Stimulated activated CD4-positive, alpha-beta T cell treated with anti-CD3 and anti-CD28 coated beads, Interleukin-4, amount 100 ng/mL, for 24 hours (primary cell): ENCODE measurements around the gene GABRD.

Source experiments
- DNase-seq: peaks from one replicate; pipeline ENCODE4 v3.0.0-alpha.2; 2020

Gene GABRD

DNA sequence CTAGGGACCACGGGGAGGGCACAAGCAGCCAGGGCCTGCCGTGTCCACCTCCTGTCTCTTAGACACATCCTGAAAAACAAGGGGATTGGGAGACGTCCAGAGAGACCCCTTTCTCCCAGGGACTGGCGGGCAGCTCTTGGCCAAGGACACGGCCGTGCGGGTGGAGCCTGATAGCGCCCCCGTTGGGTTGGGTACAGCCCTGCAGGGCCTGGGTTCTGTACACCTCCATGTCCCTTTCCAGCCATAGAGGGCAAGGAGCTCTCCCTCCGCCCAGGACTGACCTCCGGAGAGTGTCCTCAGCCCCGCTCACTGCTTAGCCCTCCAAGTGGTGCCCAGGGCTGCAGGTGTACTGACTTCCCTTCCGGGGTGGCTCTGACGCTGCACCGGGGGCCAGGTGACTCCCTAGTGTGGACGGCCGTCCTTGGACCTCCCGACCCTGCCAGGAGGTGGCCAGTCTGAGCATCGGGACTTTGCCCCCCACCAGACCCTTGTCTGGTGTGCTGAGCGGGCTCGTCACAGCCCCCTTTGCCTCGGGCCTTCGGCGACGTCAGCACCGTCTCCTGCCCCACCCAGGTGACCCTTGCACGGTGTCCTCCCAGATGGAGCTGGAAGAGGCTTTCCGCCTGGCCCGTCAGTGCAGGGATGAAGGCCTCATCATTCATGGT lies 36.9 kb downstream of the GABRD start:
- no peak for DNase-seq

DNA sequence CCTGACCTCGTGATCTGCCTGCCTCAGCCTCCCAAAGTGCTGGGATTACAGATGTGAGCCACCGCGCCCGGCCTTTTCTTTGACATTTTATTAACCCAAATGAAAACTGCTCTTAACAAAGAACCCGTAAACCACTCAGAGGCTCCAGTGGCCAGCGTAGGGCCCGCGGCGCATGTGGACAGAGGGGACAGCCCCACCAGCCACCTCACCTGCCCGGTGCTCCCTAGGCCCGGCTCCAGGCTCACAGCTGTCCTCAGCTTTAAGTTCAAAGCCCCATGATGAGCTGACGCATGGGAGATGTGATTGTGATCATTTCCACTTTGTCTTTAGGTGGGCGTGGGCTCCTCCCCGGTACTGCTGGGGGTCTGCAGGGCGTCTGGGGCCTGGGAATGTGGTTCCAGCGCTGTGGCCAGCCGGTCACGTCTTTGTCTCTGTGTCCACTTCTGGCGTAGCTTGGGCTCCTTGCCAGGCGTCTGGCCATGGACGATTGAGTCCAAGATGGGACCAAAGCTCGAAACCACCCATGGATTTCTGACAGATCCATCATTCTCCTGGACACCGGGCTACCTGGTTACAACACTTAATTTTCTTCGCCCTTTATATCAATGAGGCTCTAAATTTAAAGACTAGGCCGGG lies 37.9 kb downstream of the GABRD start:
- DNase-seq = no peak

DNA sequence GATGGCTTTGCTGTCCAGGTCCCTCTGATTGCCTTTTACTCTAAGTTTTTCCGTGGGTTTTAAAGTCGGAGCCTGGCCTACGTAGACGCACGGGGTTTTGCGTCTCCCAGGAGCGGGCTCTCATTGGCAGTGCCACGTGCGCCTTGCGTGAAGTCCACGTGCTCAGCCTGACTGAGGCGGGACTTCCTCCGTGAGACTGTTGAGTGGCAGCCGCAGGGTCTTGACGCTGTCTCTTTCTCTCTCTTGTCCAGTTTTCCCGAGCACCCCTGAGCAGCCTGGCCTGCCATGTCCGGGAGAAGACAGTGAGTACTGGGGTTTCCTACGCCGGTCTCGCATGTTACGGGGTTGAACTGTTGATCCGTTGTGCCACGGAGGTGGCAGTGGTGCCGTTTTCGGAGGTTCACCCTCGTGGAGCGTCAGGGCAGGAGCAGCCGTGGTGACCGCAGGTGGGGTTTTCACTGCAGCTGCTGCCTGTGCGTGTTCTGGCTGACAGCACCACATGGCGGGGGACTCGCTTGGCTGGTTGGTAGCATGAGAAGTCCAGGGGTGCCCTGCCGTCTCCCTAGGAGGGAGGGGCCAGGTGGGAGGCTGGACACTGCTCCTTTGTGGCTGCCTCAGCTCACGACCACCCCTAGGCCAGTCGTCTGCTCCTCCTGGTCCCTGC lies 40.3 kb downstream of the GABRD start:
- DNase-seq = no peak

DNA sequence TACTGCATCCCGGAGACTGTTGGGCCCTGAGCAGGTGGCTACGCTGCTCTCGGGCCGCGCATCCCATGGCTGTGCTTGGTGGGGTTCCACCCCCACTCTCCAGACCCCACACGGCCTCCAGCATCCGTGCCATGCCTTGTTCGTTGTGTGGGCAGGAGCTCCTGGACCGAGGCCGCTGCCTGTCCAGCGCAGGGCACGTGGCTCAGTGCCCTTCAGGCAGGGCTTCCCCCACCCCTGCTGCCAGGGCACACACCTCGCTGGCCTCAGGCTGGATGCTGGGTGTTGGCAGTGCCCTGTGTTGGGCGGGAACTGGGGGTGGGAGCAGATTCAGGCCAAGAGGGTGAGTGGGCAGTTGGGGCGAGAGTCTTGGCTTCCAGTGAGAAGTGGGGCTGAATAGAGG lies 40.9 kb downstream of the GABRD start:
- no peak for DNase-seq

DNA sequence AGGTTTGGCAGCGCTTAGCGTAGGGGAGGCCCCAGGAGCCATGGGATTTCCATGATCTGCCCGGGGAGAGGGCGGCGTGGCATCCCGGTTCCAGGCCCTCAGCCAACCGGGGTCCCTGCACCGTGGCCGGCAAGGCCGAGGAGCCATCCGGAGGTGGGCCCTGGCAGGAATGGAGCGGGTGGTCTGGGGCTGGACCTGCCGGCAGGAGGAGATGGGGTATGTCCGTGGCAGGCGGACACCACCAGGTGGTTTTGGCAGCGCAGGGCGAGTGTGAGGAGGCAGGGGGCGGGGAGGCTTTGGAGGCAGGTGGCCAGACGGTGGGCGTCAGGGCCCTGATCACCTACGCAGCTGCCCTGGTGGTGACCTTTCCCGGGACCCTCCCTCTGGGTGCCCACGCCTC lies 41.4 kb downstream of the GABRD start:
- DNase-seq = no peak

DNA sequence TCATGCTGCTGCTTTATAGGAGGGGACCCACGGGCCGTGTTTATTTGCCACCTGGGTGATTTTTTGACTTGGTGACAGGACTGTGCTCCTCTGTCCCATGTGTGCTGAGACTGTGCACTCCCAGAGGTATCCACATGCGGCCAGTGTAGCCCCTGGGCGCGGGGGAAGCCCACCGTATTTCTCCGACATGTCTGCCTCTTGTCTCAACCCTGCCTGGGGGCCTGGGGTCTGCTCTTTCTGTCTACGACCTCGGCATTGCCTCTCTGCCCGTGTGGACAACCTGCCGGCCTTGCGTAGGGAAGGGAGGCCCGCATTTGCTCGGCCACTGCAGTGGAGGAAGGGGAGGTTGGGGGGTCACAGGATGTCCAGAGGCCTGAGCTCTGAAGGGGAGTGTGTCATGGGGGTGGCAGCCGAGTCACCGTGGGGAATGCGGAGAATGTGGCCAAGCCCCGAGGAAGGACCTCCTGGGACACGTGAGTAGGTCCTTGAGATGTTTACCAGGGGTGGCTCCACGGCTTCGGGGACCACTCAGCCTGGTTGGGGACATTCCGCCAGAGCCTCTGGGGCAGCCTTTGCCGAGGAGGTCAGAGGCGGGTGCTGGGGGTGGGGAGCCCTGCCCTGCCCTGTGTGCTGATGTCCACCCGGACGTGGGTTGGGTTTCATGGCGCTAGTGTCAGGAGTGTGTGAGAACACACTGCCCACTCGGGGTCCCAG lies 42.1 kb downstream of the GABRD start:
- no peak for DNase-seq

DNA sequence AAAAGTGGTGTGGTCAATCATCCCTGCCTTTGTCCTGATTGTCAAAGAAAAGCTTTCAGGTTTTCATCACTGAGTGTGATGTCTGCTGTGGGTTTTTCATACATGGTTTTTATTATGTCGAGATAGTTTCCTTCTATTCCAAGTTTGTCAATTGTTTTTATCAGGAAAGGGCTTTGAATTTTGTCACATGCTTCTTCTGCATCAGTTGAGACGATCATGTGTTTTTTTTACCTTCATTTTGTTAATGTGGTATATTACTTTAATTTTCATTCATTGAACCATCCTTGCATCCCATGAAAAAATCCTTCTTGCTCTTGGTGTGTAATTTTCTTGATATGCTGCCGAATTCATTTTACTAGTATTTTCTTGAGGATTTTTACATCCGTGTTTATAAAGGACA lies 46.6 kb downstream of the GABRD start:
- no peak for DNase-seq

DNA sequence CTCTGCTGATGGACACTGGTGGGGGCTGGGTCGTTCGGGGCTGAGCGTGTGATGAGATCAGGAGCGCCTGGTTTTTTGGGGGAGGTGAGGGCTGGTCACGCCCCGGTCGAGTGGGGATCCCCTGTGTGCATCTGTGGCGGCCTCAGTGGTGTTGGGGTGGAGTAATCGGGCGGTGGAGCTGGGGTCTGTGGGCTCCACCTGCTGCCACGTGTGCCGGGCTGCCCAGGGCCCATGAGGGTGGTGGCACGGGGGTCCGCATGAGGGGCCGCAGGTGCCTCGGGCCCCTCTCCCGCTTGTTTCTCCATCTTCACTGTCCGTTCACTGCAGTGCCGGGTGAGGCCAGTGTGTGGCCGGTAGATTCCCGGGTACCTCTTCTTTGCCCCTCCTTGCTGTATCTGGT lies 48.2 kb downstream of the GABRD start:
- no peak for DNase-seq

DNA sequence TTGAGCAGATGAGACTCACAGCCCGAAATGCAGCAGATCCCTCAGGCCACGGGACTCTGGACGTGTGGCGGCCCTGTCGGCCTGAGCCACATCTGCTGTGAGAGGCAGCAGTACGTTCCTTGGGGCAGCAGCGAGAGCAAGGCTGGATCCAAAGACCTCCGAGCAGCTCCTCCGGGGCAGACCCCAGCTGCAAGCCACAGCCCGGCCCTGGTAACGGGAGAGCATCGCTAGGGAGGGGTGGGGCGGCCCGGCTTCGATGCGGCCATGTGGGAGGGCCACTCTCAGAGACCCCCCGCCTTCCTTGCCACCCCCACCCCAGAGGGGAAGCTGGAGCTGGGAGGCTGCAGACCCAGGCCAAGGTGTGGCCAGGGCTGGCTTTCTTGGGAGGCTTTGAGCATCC lies 48.8 kb downstream of the GABRD start:
- no peak for DNase-seq

DNA sequence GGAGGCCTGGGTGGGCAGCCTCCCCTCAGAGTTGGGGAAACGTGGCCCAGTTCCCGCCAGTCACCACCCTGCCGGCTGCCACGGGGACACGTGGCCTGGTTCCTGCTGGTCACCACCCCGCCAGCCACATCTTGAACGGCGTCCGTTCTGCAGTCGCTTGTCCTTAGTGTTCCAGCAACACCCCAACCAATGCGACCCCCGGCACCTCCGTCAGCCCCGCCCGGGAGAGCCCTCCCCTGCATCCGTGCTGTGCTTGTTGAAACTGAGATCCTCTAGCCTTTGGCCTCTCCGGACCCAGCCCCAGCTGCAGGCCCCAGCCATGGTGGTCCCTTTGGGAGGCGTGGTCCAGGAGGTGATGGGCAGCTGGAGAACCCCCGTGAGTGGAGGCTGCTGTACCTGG lies 49.8 kb downstream of the GABRD start:
- no peak for DNase-seq

DNA sequence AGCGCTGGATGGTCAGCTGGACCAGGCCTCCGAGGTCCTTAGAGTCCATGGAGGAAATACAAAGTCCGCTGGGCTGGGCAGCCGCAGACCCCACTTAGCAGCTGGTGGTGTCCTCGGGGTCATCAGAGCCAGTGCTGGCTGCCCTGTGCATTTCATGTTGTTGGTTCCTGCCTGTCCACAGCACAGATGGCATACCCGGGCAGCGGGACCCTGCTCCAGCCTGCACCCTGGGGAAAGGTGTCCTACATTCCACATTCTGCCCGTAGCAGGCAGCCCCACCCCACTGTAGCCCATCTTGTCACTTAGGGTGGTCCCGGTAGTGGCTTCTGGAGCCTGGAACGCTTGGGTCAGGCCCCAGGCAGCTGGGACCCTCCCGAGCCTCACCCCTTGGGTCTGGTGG lies 50.9 kb downstream of the GABRD start:
- no peak for DNase-seq

DNA sequence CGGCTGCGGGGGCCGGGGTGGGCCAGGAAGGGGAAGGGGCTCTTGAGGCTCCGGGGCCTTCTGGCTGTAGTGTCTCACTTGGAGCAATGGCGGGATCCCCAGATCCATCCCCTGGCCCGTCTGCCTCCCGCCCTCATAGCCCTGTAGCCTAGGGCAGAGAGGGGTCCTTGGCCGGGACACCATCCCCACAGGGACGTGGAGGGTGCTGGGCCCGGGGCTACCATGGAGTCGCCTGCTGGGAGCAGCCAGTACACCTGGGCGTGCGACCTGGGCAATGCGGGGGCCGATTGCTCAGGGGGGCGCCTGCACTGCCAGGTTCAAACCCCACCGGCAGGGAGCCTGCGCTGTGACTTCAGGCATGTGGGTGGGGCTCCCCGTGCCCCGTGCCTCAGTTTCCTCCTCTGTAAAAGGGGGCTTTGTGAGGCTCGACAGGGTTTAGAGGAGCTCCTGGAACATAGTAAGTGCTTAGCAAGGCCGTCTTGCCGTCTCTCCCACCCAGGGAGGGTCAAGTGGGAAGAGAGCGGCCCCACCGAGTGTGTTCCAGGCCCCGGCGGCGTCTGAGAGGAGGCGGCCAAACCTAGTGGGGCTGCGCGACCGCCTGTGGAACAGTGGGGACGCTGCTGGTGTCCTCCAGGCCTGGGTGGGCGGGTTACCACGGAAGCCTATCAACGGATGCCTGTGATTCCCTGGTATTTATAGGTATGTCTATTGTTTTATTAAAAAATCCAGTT lies 51.8 kb downstream of the GABRD start:
- DNase-seq = no peak

DNA sequence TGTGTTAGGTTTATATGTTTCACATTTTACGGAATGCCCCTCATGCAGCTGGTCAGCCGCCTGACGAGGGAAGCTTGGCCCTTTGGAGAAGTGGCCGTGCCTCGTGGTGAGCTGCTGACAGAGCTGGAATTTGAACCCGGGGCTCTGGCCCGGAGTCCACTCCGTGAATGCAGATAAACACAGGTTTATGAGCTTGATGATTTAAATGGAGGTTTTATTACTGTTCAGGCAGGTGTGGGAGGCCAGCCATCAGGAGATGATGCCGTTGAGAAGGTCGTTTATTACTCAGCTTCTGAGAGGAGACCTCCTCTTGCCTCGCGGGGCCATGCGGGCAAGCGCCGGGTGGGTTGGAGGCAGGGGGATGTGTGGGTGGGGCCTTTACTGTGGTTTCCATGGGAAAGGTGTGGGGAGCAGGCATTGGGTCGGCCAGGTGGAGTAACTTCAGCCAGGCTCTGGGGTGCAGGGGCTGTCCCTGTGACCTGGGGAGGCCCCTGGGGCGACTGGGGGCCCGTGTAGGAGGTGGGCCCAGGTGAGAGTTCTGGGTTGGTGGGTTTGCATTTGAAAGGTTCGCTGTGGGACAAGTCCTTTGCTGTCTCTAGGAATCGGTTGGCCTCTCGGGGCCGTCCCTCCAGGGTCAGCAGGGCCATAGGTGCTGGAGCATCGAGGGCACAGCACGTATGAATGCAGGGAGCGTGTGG lies 53.1 kb downstream of the GABRD start:
- no peak for DNase-seq

DNA sequence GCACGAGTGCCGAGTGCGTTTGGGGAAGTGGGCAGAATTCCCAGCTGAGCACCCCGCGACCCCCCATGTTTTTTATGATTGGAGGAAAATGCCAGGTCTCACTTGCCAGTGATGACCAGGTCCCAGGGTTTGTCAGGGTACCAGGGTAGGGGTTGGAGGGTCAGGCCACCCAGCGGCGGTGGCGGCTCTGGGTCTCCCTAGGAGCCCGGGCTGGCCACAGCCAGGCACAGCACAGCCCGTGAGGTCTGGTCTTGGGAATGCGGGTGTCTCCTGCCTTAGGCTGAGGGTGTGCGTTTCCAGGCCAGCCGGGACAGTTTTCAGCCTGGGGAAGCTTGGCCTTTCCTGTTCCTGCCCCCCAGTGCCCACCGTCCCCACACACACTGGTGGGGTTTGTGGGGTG lies 53.7 kb downstream of the GABRD start:
- no peak for DNase-seq

DNA sequence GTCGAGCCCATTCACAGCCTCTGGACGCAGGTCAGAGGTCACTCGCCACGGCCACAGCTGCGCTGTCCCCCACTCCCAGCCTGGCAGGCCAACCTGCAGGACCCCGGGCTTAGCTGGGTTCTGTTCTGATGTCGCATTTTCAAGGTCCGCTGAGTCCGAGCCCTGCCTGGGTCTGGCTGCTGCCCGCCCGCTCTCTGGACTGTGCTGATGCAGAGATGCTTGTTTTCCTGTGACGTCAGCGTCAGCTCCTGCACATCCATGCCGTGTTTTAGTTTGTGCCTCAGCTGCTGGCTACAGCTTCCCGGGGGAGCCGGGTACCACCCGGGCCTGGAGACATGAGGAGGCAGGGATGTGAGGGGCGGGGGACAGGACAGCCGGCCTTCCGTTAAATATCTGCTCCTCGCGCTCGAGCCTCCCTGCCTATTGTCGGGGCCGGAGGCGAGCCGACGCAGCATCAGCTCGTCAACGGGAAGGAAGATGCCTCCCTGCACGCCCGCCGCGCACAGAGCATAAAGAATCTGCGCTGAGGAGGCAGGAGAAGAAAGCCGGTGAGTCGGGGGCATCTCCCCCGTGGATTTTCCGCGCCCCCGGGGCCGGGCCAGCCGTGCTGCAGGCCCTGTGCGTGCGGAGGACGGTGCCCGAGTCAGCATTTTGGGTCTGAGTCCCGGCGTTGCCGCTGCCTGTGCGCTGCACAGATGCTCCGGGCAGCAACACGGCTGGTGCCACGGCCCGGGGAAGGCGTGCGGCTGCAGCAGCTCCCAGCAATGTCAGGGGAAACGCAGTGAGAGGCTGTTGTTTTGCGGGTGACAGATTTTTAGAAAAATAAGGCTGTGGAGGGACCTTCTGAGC lies 54.5 kb downstream of the GABRD start:
- no peak for DNase-seq

DNA sequence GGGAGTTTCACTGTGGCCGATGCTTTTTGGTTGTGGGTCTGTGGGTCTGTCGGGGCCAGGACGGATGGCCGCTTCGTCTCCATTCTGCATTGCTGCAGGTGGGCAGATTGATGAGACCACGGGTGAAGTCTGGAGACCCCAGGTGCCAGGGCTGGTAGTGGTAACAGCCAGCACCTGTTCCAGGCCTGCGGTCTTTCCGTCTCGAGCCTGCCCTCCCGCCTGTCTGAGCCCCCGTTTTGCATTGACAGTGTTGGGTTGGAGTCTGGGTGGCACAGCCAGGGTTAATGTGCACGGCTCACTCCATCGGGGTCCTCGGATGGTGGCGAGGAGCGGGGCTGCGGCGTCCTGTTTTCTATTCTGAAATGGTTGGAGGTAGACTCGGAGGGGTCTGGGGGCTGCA lies 55.3 kb downstream of the GABRD start:
- DNase-seq = no peak

DNA sequence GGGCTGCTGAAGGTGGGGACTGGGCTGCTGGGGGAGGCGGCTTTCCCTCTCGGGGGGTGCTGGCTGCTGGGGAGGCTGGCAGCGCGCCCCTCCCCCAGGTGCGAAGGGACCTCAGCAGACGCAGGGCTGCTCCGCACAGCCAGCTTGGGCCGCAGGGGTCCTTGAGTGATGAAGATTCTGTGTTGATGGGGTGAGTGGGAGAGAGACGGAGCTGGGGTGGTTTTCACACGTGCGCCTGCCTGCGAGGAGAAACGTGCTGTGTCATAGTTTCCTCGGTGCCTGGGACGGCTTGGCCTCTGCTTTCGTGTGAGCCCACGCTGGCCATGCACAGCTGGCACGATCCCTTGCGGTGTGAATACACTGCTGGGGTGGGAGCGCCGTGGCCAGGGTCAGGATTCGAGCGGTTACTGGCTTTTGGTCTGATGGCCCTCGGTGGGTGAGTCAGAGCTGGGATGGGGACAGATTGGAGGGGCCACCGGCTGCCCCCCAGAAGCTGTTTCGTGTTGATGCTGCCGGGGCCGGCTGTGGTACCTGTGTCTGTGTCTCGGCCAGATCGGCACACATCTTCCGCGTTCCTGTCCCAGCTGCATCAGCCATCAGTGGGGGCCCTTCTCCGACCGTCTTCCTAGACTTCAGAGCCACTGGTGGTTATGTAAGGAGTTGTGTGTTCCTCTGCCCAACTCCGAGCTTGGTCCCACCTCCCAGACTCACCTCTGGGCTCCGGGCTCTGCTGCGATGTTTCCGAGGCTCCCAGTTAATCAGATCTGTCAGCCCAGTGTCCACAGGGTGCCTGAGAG lies 56.0 kb downstream of the GABRD start:
- no peak for DNase-seq

DNA sequence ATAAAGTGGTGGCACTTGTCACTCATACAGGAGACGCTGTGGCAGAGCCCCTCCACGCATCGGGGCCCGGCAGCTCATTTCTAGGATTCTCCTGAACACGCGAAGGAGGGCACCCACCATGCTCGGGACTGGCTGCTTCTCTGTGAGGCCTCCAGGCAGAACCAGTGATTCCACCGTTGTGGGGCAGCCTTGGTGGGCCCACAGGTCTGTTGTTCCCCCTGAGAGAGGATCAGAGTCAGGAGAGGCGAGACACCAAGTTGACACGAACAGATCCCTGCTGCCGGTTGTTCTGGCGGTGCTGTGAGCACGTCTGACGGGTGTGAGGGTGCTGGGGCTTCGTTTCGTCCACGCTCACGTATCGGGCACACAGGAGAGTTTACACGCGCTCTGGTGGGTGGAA lies 57.7 kb downstream of the GABRD start:
- no peak for DNase-seq

DNA sequence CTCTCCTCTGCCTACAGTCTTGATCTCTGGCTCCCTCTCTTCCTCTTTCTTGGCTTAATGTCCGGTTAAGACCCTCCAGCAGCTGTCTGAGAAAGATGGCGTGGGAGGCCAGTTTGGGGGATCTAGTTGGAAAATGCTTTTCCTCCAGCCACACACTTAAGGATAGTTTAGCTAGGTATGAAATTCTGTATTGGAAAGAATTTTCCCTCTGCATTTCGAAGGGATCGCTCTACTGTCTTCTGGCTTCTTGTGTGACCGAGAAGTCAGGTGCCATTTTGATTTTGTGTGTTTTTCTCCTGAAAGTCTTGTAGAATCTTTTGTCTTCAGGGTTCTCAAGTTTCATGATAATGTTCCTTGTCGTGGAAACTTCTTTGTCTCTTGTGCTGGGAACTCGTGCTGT lies 59.0 kb downstream of the GABRD start:
- DNase-seq = no peak

DNA sequence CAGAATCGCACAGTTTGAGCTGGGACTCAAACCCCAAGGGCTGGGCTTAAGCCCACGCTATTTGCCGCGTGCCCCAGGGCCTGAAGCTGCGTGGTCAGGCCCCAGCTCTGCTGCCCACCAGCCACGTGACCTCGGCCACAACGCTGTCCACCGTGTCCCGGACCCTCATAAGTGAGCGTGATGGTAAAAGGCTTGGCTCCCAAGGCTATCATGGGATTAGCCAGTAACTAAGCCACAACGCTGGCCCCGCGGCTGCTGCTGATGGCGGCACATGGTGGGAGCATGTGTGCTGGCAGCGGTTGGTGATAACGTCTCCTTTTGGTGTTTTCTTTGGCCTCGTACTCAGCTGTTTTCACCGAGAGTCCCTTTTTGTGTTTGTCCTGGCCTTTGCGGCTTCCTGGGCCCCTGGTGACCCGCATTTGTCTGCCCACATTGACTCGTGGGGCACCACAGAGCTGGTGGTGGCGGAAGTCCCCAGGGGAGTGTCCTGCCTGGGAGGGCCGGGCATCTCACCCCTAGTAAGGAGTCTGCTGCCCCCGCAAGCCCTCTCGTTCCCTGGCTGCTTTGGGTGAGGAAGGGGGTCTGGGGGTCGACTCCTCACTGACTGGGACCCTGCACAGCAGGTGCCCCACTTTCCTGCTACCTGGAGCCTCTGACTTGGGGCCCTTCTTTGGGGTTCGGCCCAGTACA lies 60.4 kb downstream of the GABRD start:
- DNase-seq = no peak
